HepG2 (cell line): Measurements from ENCODE around the gene REPIN1. TPM values are rescaled to one million over a fixed set of nuclear protein-coding genes. Genes with fewer than 3 reads are reported as not detected.

ENCODE experiments used
- ATAC-seq: fragments of 200-7000 bp; cut with Tn5 transposase; 3 replicates; pipeline ENCODE4 v1.9.1; 2020; ENCODE audit warnings: mild to moderate bottlenecking, moderate library complexity
- BruUV-seq: library from RNA; stranded (reverse); fragments of 400-500 nt; replicated peaks from 2 replicates; lab custom pipeline; 2021; lab: Mats Ljungman, UMichigan
- CTCF ChIA-PET: fragments of 300-600 bp; formaldehyde crosslinking; extraction: SDS; loops from one replicate; lab custom pipeline; 2021; ENCODE audit warnings: low total read pairs, inconsistent platforms, low intra/inter-chr PET ratio; lab: Yijun Ruan, JAX
- POLR2A ChIA-PET: fragments of 350-600 bp; sonication (Branson Sonifier 250); formaldehyde crosslinking; loops from one replicate; lab custom pipeline; 2020; ENCODE audit warnings: antibody characterized with exemption, inconsistent platforms; lab: Yijun Ruan, JAX
- DNase-seq: peaks from one replicate; pipeline ENCODE4 v3.0.0-alpha.2; 2015; ENCODE audit warnings: low spot score
- FAIRE-seq: peaks from 3 replicates; lab custom pipeline; 2011; peaks lifted over from hg19 to GRCh38; lab: Jason Lieb, UNC
- H2AFZ ChIP-seq: one replicate; pipeline ENCODE4 v1.6.1; 2011; ENCODE audit warnings: low read length, inconsistent platforms
- H3K27ac ChIP-seq: fragments of 300-600 bp; 3 replicates; pipeline ENCODE4 v1.8.0; 2011; ENCODE audit warnings: mixed run types, mild to moderate bottlenecking, mixed read lengths, low read length, inconsistent platforms; ENCODE audit not compliant: insufficient read depth; ENCODE audit errors: extremely low read length
- H3K27me3 ChIP-seq, 2 experiments: fragments of 200-600 bp in 1 of 2; 2 replicates in 1 of 2; 3 replicates in 1 of 2; pipeline versions ENCODE4 v1.6.0 to v1.8.0; 2011; ENCODE audit warnings: low read length in 2 of 2, mild to moderate bottlenecking in 2 of 2, moderate library complexity in 2 of 2, inconsistent platforms in 1 of 2; ENCODE audit not compliant: insufficient read depth in 2 of 2, control insufficient read depth in 1 of 2
- H3K36me3 ChIP-seq, 2 experiments: fragments of 200-600 bp in 1 of 2; replicated peaks in 1 of 2; 2 replicates in 1 of 2; 3 replicates in 1 of 2; pipeline versions ENCODE4 v1.5.1 to v1.8.0; 2011; ENCODE audit warnings: low read length in 2 of 2, inconsistent platforms in 1 of 2; ENCODE audit not compliant: insufficient read depth in 2 of 2, control insufficient read depth in 1 of 2
- H3K4me1 ChIP-seq: 2 replicates; pipeline ENCODE4 v1.5.1; 2012; ENCODE audit warnings: low read length, inconsistent platforms; ENCODE audit not compliant: insufficient read depth
- H3K4me2 ChIP-seq: 2 replicates; pipeline ENCODE4 v1.6.0; 2011; ENCODE audit warnings: low read depth, low read length, inconsistent platforms
- H3K4me3 ChIP-seq, 3 experiments: fragments of 200-600 bp in 1 of 3; sonication (generic), shearing (Covaris generic) in 1 of 3; replicated peaks in 1 of 3; 2 replicates each; pipeline ENCODE4 v1.5.1; 2011 to 2016; ENCODE audit warnings: low read length in 3 of 3, inconsistent platforms in 2 of 3, low read depth in 2 of 3, mild to moderate bottlenecking in 2 of 3, control low read depth in 1 of 3, mixed read lengths in 1 of 3; ENCODE audit not compliant: insufficient read depth in 1 of 3
- H3K79me2 ChIP-seq: one replicate; pipeline ENCODE4 v1.6.1; 2011; ENCODE audit warnings: low read length, inconsistent platforms; ENCODE audit not compliant: insufficient read depth
- H3K9ac ChIP-seq: 2 replicates; pipeline ENCODE4 v1.6.0; 2011; ENCODE audit warnings: mild to moderate bottlenecking, low read depth, low read length, inconsistent platforms; ENCODE audit not compliant: insufficient read depth
- H3K9me3 ChIP-seq: 2 replicates; pipeline ENCODE4 v1.5.1; 2012; ENCODE audit warnings: mild to moderate bottlenecking, low read length
- H4K20me1 ChIP-seq: 2 replicates; pipeline ENCODE4 v1.6.0; 2011; ENCODE audit warnings: inconsistent platforms, mild to moderate bottlenecking, low read length, moderate library complexity; ENCODE audit not compliant: insufficient read depth
- CTCF ChIP-seq: sonication (generic); formaldehyde crosslinking; IDR thresholded peaks from 2 replicates; pipeline ENCODE4 v1.5.0; 2020; ENCODE audit warnings: mild to moderate bottlenecking, missing genetic modification reagents, moderate library complexity
- FOSL1 ChIP-seq: sonication (generic); formaldehyde crosslinking; IDR thresholded peaks from 2 replicates; pipeline ENCODE4 v1.9.0; 2021; ENCODE audit warnings: missing genetic modification reagents, borderline replicate concordance
- FOSL2 ChIP-seq: sonication (generic); formaldehyde crosslinking; IDR thresholded peaks from 2 replicates; pipeline ENCODE4 v1.4.0; 2020; ENCODE audit warnings: missing genetic modification reagents
- HDAC1 ChIP-seq: sonication (generic); formaldehyde crosslinking; IDR thresholded peaks from 2 replicates; pipeline ENCODE4 v1.5.1; 2020; ENCODE audit warnings: mild to moderate bottlenecking, missing genetic modification reagents
- MAFG ChIP-seq: sonication (generic); formaldehyde crosslinking; IDR thresholded peaks from 2 replicates; pipeline ENCODE4 v1.5.1; 2020; ENCODE audit warnings: mild to moderate bottlenecking, missing genetic modification reagents
- NRL ChIP-seq: sonication (generic); formaldehyde crosslinking; IDR thresholded peaks from 2 replicates; pipeline ENCODE4 v1.5.0; 2020; ENCODE audit warnings: missing genetic modification reagents, mild to moderate bottlenecking, moderate library complexity, borderline replicate concordance
- SKIL ChIP-seq: sonication (generic); formaldehyde crosslinking; IDR thresholded peaks from 2 replicates; pipeline ENCODE4 v1.8.0; 2022; ENCODE audit warnings: missing genetic modification reagents, mild to moderate bottlenecking, moderate library complexity, borderline replicate concordance
- TP53 ChIP-seq: sonication (generic); formaldehyde crosslinking; conservative IDR thresholded peaks from 2 replicates; pipeline ENCODE4 v1.4.0; 2020; ENCODE audit warnings: missing genetic modification reagents
- YEATS2 ChIP-seq: sonication (generic); formaldehyde crosslinking; IDR thresholded peaks from 2 replicates; pipeline ENCODE4 v1.4.0; 2020; ENCODE audit warnings: missing genetic modification reagents, borderline replicate concordance
- ZBTB21 ChIP-seq: sonication (generic); formaldehyde crosslinking; IDR thresholded peaks from 2 replicates; pipeline ENCODE4 v1.4.0; 2020; ENCODE audit warnings: missing genetic modification reagents
- ZNF317 ChIP-seq: sonication (generic); formaldehyde crosslinking; IDR thresholded peaks from 2 replicates; pipeline ENCODE4 v1.5.0; 2020; ENCODE audit warnings: mild to moderate bottlenecking, missing genetic modification reagents
- ZNF460 ChIP-seq: sonication (generic); formaldehyde crosslinking; IDR thresholded peaks from 2 replicates; pipeline ENCODE4 v1.5.1; 2020; ENCODE audit warnings: missing genetic modification reagents, mild to moderate bottlenecking, borderline replicate concordance
- ZNF556 ChIP-seq: sonication (generic); formaldehyde crosslinking; IDR thresholded peaks from 2 replicates; pipeline ENCODE4 v1.4.0; 2020; ENCODE audit warnings: mild to moderate bottlenecking, missing genetic modification reagents, borderline replicate concordance
- ZNF749 ChIP-seq: sonication (generic); formaldehyde crosslinking; IDR thresholded peaks from 2 replicates; pipeline ENCODE4 v1.8.0; 2022; ENCODE audit warnings: mild to moderate bottlenecking, missing genetic modification reagents, moderate library complexity, borderline replicate concordance
- WGBS: methylation state at CpG from one replicate; pipeline ENCODE4 v1.1.6; 2017; ENCODE audit warnings: low lambda C conversion rate; 5-methylcytosine and 5-hydroxymethylcytosine counted together
- in situ Hi-C: cut with HindIII; loops from 2 replicates; pipeline ENCODE4 v1.10.0; 2017; ENCODE audit warnings: low pct_unique_long_range_greater_than_20kb; ENCODE audit not compliant: extremely low pct_ligation_motif_present
- intact Hi-C: fragments of 100-400 bp; cut with micrococcal nuclease; formaldehyde crosslinking; loops from one replicate; pipeline ENCODE4 v1.10.0; 2022; ENCODE audit not compliant: unreplicated experiment
- polyA plus RNA-seq, 8 experiments: library from polyadenylated mRNA; depleted of rRNA in 3 of 8; stranded (reverse) in 7 of 8; unstranded in 1 of 8; fragments of >200 nt; fragmentation: Illumina TruSeq in 4 of 8; extraction: Trizol in 4 of 8; gene quantifications; 2 replicates each; pipeline versions ENCODE4 v1.2.1 to v1.2.3, GENCODE V29; 2011 to 2016; ENCODE audit warnings: low read depth in 4 of 8, missing spikeins in 1 of 8, mixed read lengths in 1 of 8; ENCODE audit not compliant: insufficient read depth in 1 of 8
- total RNA-seq, 5 experiments: library from RNA; depleted of rRNA; stranded (reverse); fragments of >200 nt; fragmentation: Illumina TruSeq; extraction: Trizol; gene quantifications; 2 replicates each; pipeline ENCODE4 v1.2.3, GENCODE V29; 2016; ENCODE audit warnings: low read depth in 1 of 5
- TF ChIP-seq, protein P1 (sequence below): sonication (generic); formaldehyde crosslinking; IDR thresholded peaks from 2 replicates; pipeline ENCODE4 v1.5.0; 2020; ENCODE audit warnings: missing genetic modification reagents
- TF ChIP-seq, protein P2 (sequence below): sonication (generic); formaldehyde crosslinking; IDR thresholded peaks from 2 replicates; pipeline ENCODE4 v1.4.0; 2020; ENCODE audit warnings: missing genetic modification reagents

Gene REPIN1
- total and polyA plus RNA-seq, 2 of the 13 experiments (the other 11 are each of a cell fraction or from before 2014, with no cell fraction given) = 69.9 to 108 TPM

- TF ChIP-seq SKIL (CRISPR knock-in tag) = no peak
Observed at GRCh38 chr7:150325110-150325611, 43.5 kb upstream of the REPIN1 start (continued).

GRCh38 chr7:150325901-150326300 lies 42.7 kb upstream of the REPIN1 start:
- H3K27me3 ChIP-seq = no peaks in the 10 kb centered on the region; a peak in 1 of 5 replicates
- ATAC-seq (no peak), FAIRE-seq (no peak), DNase-seq (no peak)
- 90% methylated on average over 6 of the region's 6 CpGs for WGBS
- no peak overlapping the region for H3K27ac ChIP-seq
- BruUV-seq = no TSS peak
- H3K9ac ChIP-seq = no peak overlapping the region
- CTCF ChIA-PET = no interaction called here
- 0 out of 2 replicates have a peak, but pooled peaks cover 2% of the 10 kb centered on the region for H4K20me1 ChIP-seq
- peaks cover 47% of the 10 kb centered on the region for H3K4me1 ChIP-seq
- in situ Hi-C loops = no loop called here
- H3K9me3 ChIP-seq = no peaks in the 10 kb centered on the region
- H3K36me3 ChIP-seq = peaks cover 26 to 58% of the 10 kb centered on the region in 2 experiments
- TF ChIP-seq, protein P1, sequence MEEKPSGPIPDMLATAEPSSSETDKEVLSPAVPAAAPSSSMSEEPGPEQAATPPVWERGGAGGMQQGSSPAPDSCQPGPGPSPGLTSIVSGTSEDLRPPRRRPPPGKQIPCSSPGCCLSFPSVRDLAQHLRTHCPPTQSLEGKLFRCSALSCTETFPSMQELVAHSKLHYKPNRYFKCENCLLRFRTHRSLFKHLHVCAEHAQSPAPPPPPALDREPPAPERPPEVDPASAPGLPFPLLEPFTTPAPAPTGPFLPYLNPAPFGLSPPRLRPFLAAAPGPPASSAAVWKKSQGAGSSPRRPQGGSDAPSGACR (CRISPR knock-in tag) = no peak
- no peak for TF ChIP-seq FOSL2 (CRISPR knock-in tag)
- TF ChIP-seq NRL = no peak
- TF ChIP-seq HDAC1 (CRISPR knock-in tag) = no peak
- no peak for TF ChIP-seq ZBTB21 (CRISPR knock-in tag)
- no peak for TF ChIP-seq CTCF
- TF ChIP-seq ZNF317 (CRISPR knock-in tag) = no peak
- TF ChIP-seq ZNF460 (CRISPR knock-in tag) = no peak
- no peak for TF ChIP-seq TP53 (CRISPR knock-in tag)
- TF ChIP-seq YEATS2 = no peak
- TF ChIP-seq FOSL1 (CRISPR knock-in tag) = no peak
- TF ChIP-seq ZNF749 (CRISPR knock-in tag) = no peak
- no peak for TF ChIP-seq ZNF556
- TF ChIP-seq, protein P2, sequence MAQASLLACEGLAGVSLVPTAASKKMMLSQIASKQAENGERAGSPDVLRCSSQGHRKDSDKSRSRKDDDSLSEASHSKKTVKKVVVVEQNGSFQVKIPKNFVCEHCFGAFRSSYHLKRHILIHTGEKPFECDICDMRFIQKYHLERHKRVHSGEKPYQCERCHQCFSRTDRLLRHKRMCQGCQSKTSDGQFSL (CRISPR knock-in tag) = no peak
- TF ChIP-seq MAFG (CRISPR knock-in tag) = no peak
- intact Hi-C loops = no loop called here
- H3K79me2 ChIP-seq = peaks cover 59% of the 10 kb centered on the region
- POLR2A ChIA-PET = interaction anchor here (1.3 to 1.9 kb wide), 3 partner anchors 10 to 14 kb away, joined by 3 to 9 read pairs (median 7); no protein-coding TSS in a partner anchor
- H3K4me2 ChIP-seq = no peak overlapping the region
- no peak overlapping the region for H2AFZ ChIP-seq
- H3K4me3 ChIP-seq = no peak overlapping the region
